Keratinocyte (primary cell): ENCODE data around the gene LYRM7. TPM values are rescaled to one million over a fixed set of nuclear protein-coding genes. Genes with fewer than 3 reads are reported as not detected.

Experiments
- DNase-seq: peaks from one replicate; pipeline ENCODE4 v3.0.0-alpha.2; 2011; ENCODE audit warnings: low read depth, missing footprints, low spot score
- FAIRE-seq: peaks from 2 replicates; lab custom pipeline; 2011; peaks lifted over from hg19 to GRCh38; lab: Jason Lieb, UNC
- H2AFZ ChIP-seq: 2 replicates; pipeline ENCODE4 v1.6.0; 2012; ENCODE audit warnings: low read length, control low read depth, inconsistent platforms; ENCODE audit not compliant: control insufficient read depth
- H3K27ac ChIP-seq: 2 replicates; pipeline ENCODE4 v1.5.1; 2011; ENCODE audit warnings: low read length; ENCODE audit not compliant: control insufficient read depth, insufficient read depth
- H3K27me3 ChIP-seq: 3 replicates; pipeline ENCODE4 v1.6.0; 2011; ENCODE audit warnings: low read length; ENCODE audit not compliant: control insufficient read depth, insufficient read depth; ENCODE audit errors: extremely low read depth
- H3K36me3 ChIP-seq, 2 experiments: 2 replicates in 1 of 2; 3 replicates in 1 of 2; pipeline ENCODE4 v1.5.1; 2011; ENCODE audit warnings: low read length in 2 of 2, mild to moderate bottlenecking in 1 of 2; ENCODE audit not compliant: control insufficient read depth in 2 of 2, insufficient read depth in 2 of 2; ENCODE audit errors: extremely low read depth in 1 of 2
- H3K4me1 ChIP-seq: 3 replicates; pipeline ENCODE4 v1.5.1; 2011; ENCODE audit warnings: low read length; ENCODE audit not compliant: control insufficient read depth, insufficient read depth; ENCODE audit errors: extremely low read depth
- H3K4me2 ChIP-seq: 3 replicates; pipeline ENCODE4 v1.6.0; 2011; ENCODE audit warnings: low read depth, low read length; ENCODE audit not compliant: control insufficient read depth, insufficient read depth; ENCODE audit errors: extremely low read depth
- H3K4me3 ChIP-seq, 3 experiments: fragments of 200-600 bp in 1 of 3; sonication (generic) in 1 of 3; 2 replicates in 2 of 3; 3 replicates in 1 of 3; pipeline ENCODE4 v1.5.1; 2011 to 2016; ENCODE audit warnings: low read length in 3 of 3, mild to moderate bottlenecking in 3 of 3, control low read depth in 2 of 3, inconsistent platforms in 1 of 3, low read depth in 1 of 3, mixed read lengths in 1 of 3, mixed run types in 1 of 3, moderate library complexity in 1 of 3; ENCODE audit not compliant: control insufficient read depth in 2 of 3, insufficient read depth in 2 of 3; ENCODE audit errors: extremely low read depth in 1 of 3
- H3K79me2 ChIP-seq: 2 replicates; pipeline ENCODE4 v1.6.0; 2012; ENCODE audit warnings: low read length; ENCODE audit not compliant: control insufficient read depth, insufficient read depth
- H3K9ac ChIP-seq: 3 replicates; pipeline ENCODE4 v1.6.0; 2011; ENCODE audit warnings: low read length; ENCODE audit not compliant: control insufficient read depth, insufficient read depth; ENCODE audit errors: extremely low read depth
- H3K9me1 ChIP-seq: 3 replicates; pipeline ENCODE4 v1.6.0; 2011; ENCODE audit warnings: low read length; ENCODE audit not compliant: control insufficient read depth, insufficient read depth; ENCODE audit errors: extremely low read depth
- H3K9me3 ChIP-seq: 2 replicates; pipeline ENCODE4 v1.5.1; 2012; ENCODE audit warnings: low read depth, low read length; ENCODE audit not compliant: control insufficient read depth
- H4K20me1 ChIP-seq: 3 replicates; pipeline ENCODE4 v1.6.0; 2011; ENCODE audit warnings: low read length; ENCODE audit not compliant: control insufficient read depth, insufficient read depth; ENCODE audit errors: extremely low read depth
- CTCF ChIP-seq, 3 experiments: IDR thresholded peaks in 1 of 3; conservative IDR thresholded peaks in 1 of 3; optimal IDR thresholded peaks in 1 of 3; 2 replicates in 2 of 3; 3 replicates in 1 of 3; pipeline versions ENCODE3 to v1.5.1; 2011; ENCODE audit warnings: low read length in 3 of 3, mild to moderate bottlenecking in 3 of 3, moderate library complexity in 2 of 3, control low read depth in 1 of 3, inconsistent platforms in 1 of 3; ENCODE audit not compliant: insufficient read depth in 2 of 3; ENCODE audit errors: extremely low read depth in 1 of 3
- EZH2 ChIP-seq: IDR thresholded peaks from one replicate; pipeline ENCODE4 v1.6.1; 2012; ENCODE audit warnings: inconsistent platforms, mild to moderate bottlenecking, low read length, moderate library complexity
- dilution Hi-C: fragments of 300-500 bp; cut with MboI; formaldehyde crosslinking; loops from one replicate; pipeline ENCODE4 v1.7.0; 2020; ENCODE audit warnings: low sequenced_read_pairs; ENCODE audit not compliant: extremely low pct_ligation_motif_present
- polyA plus RNA-seq, 5 experiments: library from polyadenylated mRNA; depleted of rRNA in 3 of 5; stranded (reverse) in 3 of 5; stranded (forward) in 1 of 5; unstranded in 1 of 5; fragments of >200 nt; gene quantifications; 1 replicate in 1 of 5; 2 replicates in 3 of 5; 3 replicates in 1 of 5; pipeline versions ENCODE4 v1.2.1 to v1.2.3, GENCODE V29; 2011 to 2012; ENCODE audit warnings: missing spikeins in 2 of 5, low read depth in 1 of 5, low replicate concordance in 1 of 5

Gene LYRM7
- polyA plus RNA-seq, 1 donor (not counting 4 experiments of a cell fraction or from before 2014, with no cell fraction given), result 5.5 TPM

GRCh38 chr5:131210151-131210510 is 39.4 kb downstream of the LYRM7 start:
- Histone ChIP-seq H3K27ac (no peak overlapping the region), H3K9me1 (no peaks in the 10 kb centered on the region), H3K9ac (no peak overlapping the region), H2AFZ (no peak overlapping the region), H3K4me1 (no peaks in the 10 kb centered on the region), H3K4me3 (no peak overlapping the region), H3K27me3 (no peaks in the 10 kb centered on the region), H3K9me3 (no peaks in the 10 kb centered on the region), H3K36me3 (no peaks in the 10 kb centered on the region), H4K20me1 (no peaks in the 10 kb centered on the region), H3K4me2 (no peak overlapping the region), H3K79me2 (no peaks in the 10 kb centered on the region)
- dilution Hi-C loops, result no loop called here
- DNase-seq, result no peak
- FAIRE-seq, result no peak
- no peak for TF ChIP-seq EZH2
- no peak for TF ChIP-seq CTCF (optimal IDR thresholded peaks at IDR 0.05 in 1 of 3, IDR thresholded peaks at IDR 0.05 in 1 of 3, conservative IDR thresholded peaks at IDR 0.05 in 1 of 3; ENCODE audit: extremely low read depth in 1 of 3, insufficient read depth in 2 of 3, low read length in 3 of 3)

GRCh38 chr5:131211669-131212068 is 40.9 kb downstream of the LYRM7 start:
- no peaks in the 10 kb centered on the region for H4K20me1 ChIP-seq
- H3K4me3 ChIP-seq, result no peak overlapping the region
- dilution Hi-C loops, result no loop called here
- H3K27ac ChIP-seq, result no peak overlapping the region
- no peak overlapping the region for H3K4me2 ChIP-seq
- no peak overlapping the region for H2AFZ ChIP-seq
- FAIRE-seq, result no peak
- no peaks in the 10 kb centered on the region for H3K79me2 ChIP-seq
- DNase-seq, result no peak
- no peaks in the 10 kb centered on the region for H3K9me3 ChIP-seq
- TF ChIP-seq CTCF (optimal IDR thresholded peaks at IDR 0.05 in 1 of 3, IDR thresholded peaks at IDR 0.05 in 1 of 3, conservative IDR thresholded peaks at IDR 0.05 in 1 of 3; ENCODE audit: extremely low read depth in 1 of 3, insufficient read depth in 2 of 3, low read length in 3 of 3) (no peak), EZH2 (no peak)
- no peaks in the 10 kb centered on the region for H3K9me1 ChIP-seq
- H3K36me3 ChIP-seq, result no peaks in the 10 kb centered on the region
- no peaks in the 10 kb centered on the region for H3K27me3 ChIP-seq
- no peak overlapping the region for H3K9ac ChIP-seq
- H3K4me1 ChIP-seq, result no peaks in the 10 kb centered on the region
